ENCODE data around the gene PROM1.

The PROM1 gene

GRCh38 chr4:15992167-15992485 is 91.7 kb downstream of the PROM1 start:
- CTCF ChIA-PET: no interaction called here
- 44% methylated on average over 2 of the region's 2 CpGs for WGBS (ENCODE audit: insufficient coverage)

GRCh38 chr4:15990570-15991285 is 93.1 kb downstream of the PROM1 start:
- no peaks in the 10 kb centered on the region for H3K27me3 ChIP-seq (replicated peaks in 2 of 5; ENCODE audit: control insufficient read depth in 4 of 5, insufficient read depth in 5 of 5, low read length in 4 of 5)
- H3K4me3 ChIP-seq (ENCODE audit: control insufficient read depth in 1 of 7, extremely low read depth in 1 of 7, insufficient read depth in 4 of 7, low read depth in 2 of 7, low read length in 6 of 7): no peak overlapping the region
- peaks cover 0 to 10% (median 7%) of the 10 kb centered on the region in 4 experiments for H3K4me1 ChIP-seq (ENCODE audit: control extremely low read depth in 1 of 4, control insufficient read depth in 4 of 4, insufficient read depth in 4 of 4, low read length in 3 of 4)
- no peaks in the 10 kb centered on the region for H3K9me3 ChIP-seq (ENCODE audit: control extremely low read depth in 1 of 5, control insufficient read depth in 4 of 5, insufficient read depth in 2 of 5, low read depth in 1 of 5, low read length in 4 of 5)
- DNase-seq: no peak
- 92% methylated on average over 8 of the region's 12 CpGs for WGBS (ENCODE audit: insufficient coverage)
- H3K36me3 ChIP-seq (ENCODE audit: control insufficient read depth in 4 of 4, insufficient read depth in 4 of 4, low read length in 3 of 4): peaks cover 31 to 89% (median 70%) of the 10 kb centered on the region in 4 experiments
- no peak overlapping the region for H3K27ac ChIP-seq (ENCODE audit: insufficient read depth in 1 of 2, low read depth in 1 of 2, low read length in 2 of 2, poor library complexity in 1 of 2, severe bottlenecking in 2 of 2)
- ChIA-PET CTCF (interaction anchor here (0.6 to 2.6 kb wide), 6 partner anchors 8 to 185 kb away, joined by 3 to 12 read pairs (median 3); no protein-coding TSS in a partner anchor), POLR2A (no interaction called here)

More at GRCh38 chr4:15992167-15992485, 91.7 kb downstream of the PROM1 start:
- Histone ChIP-seq H3K36me3 (ENCODE audit: control insufficient read depth in 4 of 4, insufficient read depth in 4 of 4, low read length in 3 of 4) (peaks cover 34 to 85% (median 66%) of the 10 kb centered on the region in 4 experiments), H3K27ac (ENCODE audit: insufficient read depth in 1 of 2, low read depth in 1 of 2, low read length in 2 of 2, poor library complexity in 1 of 2, severe bottlenecking in 2 of 2) (no peak overlapping the region), H3K27me3 (replicated peaks in 2 of 5; ENCODE audit: control insufficient read depth in 4 of 5, insufficient read depth in 5 of 5, low read length in 4 of 5) (no peaks in the 10 kb centered on the region), H3K4me3 (ENCODE audit: control insufficient read depth in 1 of 7, extremely low read depth in 1 of 7, insufficient read depth in 4 of 7, low read depth in 2 of 7, low read length in 6 of 7) (no peak overlapping the region), H3K9me3 (ENCODE audit: control extremely low read depth in 1 of 5, control insufficient read depth in 4 of 5, insufficient read depth in 2 of 5, low read depth in 1 of 5, low read length in 4 of 5) (no peaks in the 10 kb centered on the region), H3K4me1 (ENCODE audit: control extremely low read depth in 1 of 4, control insufficient read depth in 4 of 4, insufficient read depth in 4 of 4, low read length in 3 of 4) (peaks cover 0 to 10% (median 7%) of the 10 kb centered on the region in 4 experiments)
- peak in 2 of 3 donors; percentile 7 to 24 for DNase-seq
- POLR2A ChIA-PET: no interaction called here

GRCh38 chr4:15989424-15989823 is 94.4 kb downstream of the PROM1 start:
- H3K36me3 ChIP-seq (ENCODE audit: control insufficient read depth in 4 of 4, insufficient read depth in 4 of 4, low read length in 3 of 4): peaks cover 26 to 88% (median 63%) of the 10 kb centered on the region in 4 experiments
- no peaks in the 10 kb centered on the region for H3K9me3 ChIP-seq (ENCODE audit: control extremely low read depth in 1 of 5, control insufficient read depth in 4 of 5, insufficient read depth in 2 of 5, low read depth in 1 of 5, low read length in 4 of 5)
- 84% methylated on average over 2 of the region's 6 CpGs for WGBS (ENCODE audit: insufficient coverage)
- DNase-seq: no peak
- POLR2A ChIA-PET: no interaction called here
- H3K27ac ChIP-seq (ENCODE audit: insufficient read depth in 1 of 2, low read depth in 1 of 2, low read length in 2 of 2, poor library complexity in 1 of 2, severe bottlenecking in 2 of 2): no peak overlapping the region
- H3K4me1 ChIP-seq (ENCODE audit: control extremely low read depth in 1 of 4, control insufficient read depth in 4 of 4, insufficient read depth in 4 of 4, low read length in 3 of 4): peaks cover 0 to 10% (median 7%) of the 10 kb centered on the region in 4 experiments
- H3K27me3 ChIP-seq (replicated peaks in 2 of 5; ENCODE audit: control insufficient read depth in 4 of 5, insufficient read depth in 5 of 5, low read length in 4 of 5): no peaks in the 10 kb centered on the region
- no peak overlapping the region for H3K4me3 ChIP-seq (ENCODE audit: control insufficient read depth in 1 of 7, extremely low read depth in 1 of 7, insufficient read depth in 4 of 7, low read depth in 2 of 7, low read length in 6 of 7)
- CTCF ChIA-PET: interaction anchor here (0.7 to 2.6 kb wide), 7 partner anchors 9 to 184 kb away, joined by 3 to 12 read pairs (median 3); no protein-coding TSS in a partner anchor

- DNase-seq: peak in 1 of 3 donors; percentile 7
- no CpG with 5 or more reads among the region's 1 CpG for WGBS (ENCODE audit: insufficient coverage)
- Histone ChIP-seq H3K36me3 (ENCODE audit: control insufficient read depth in 4 of 4, insufficient read depth in 4 of 4, low read length in 3 of 4) (peaks cover 21 to 88% (median 59%) of the 10 kb centered on the region in 4 experiments), H3K4me1 (ENCODE audit: control extremely low read depth in 1 of 4, control insufficient read depth in 4 of 4, insufficient read depth in 4 of 4, low read length in 3 of 4) (peaks cover 0 to 10% (median 7%) of the 10 kb centered on the region in 4 experiments), H3K27me3 (replicated peaks in 2 of 5; ENCODE audit: control insufficient read depth in 4 of 5, insufficient read depth in 5 of 5, low read length in 4 of 5) (no peaks in the 10 kb centered on the region), H3K9me3 (ENCODE audit: control extremely low read depth in 1 of 5, control insufficient read depth in 4 of 5, insufficient read depth in 2 of 5, low read depth in 1 of 5, low read length in 4 of 5) (no peaks in the 10 kb centered on the region), H3K27ac (ENCODE audit: insufficient read depth in 1 of 2, low read depth in 1 of 2, low read length in 2 of 2, poor library complexity in 1 of 2, severe bottlenecking in 2 of 2) (no peak overlapping the region), H3K4me3 (ENCODE audit: control insufficient read depth in 1 of 7, extremely low read depth in 1 of 7, insufficient read depth in 4 of 7, low read depth in 2 of 7, low read length in 6 of 7) (no peak overlapping the region)
- CTCF ChIA-PET: interaction anchor here (0.7 to 2.2 kb wide), 4 partner anchors 106 to 277 kb away, joined by 3 to 7 read pairs (median 3); no protein-coding TSS in a partner anchor
- POLR2A ChIA-PET: interaction anchor here (0.5 kb wide), 1 partner anchor 34 kb away, joined by 4 read pairs; no protein-coding TSS in a partner anchor
These were observed 95.6 kb downstream of the PROM1 start for GRCh38 chr4:15988222-15988621.

GRCh38 chr4:15986907-15987306 is 96.9 kb downstream of the PROM1 start:
- ChIA-PET CTCF (interaction anchor here (1.0 to 2.2 kb wide), 4 partner anchors 12 to 181 kb away, joined by 3 to 7 read pairs (median 4); no protein-coding TSS in a partner anchor), POLR2A (no interaction called here)
- Histone ChIP-seq H3K4me3 (ENCODE audit: control insufficient read depth in 1 of 7, extremely low read depth in 1 of 7, insufficient read depth in 4 of 7, low read depth in 2 of 7, low read length in 6 of 7) (no peak overlapping the region), H3K27me3 (replicated peaks in 2 of 5; ENCODE audit: control insufficient read depth in 4 of 5, insufficient read depth in 5 of 5, low read length in 4 of 5) (no peaks in the 10 kb centered on the region), H3K27ac (ENCODE audit: insufficient read depth in 1 of 2, low read depth in 1 of 2, low read length in 2 of 2, poor library complexity in 1 of 2, severe bottlenecking in 2 of 2) (no peak overlapping the region), H3K4me1 (ENCODE audit: control extremely low read depth in 1 of 4, control insufficient read depth in 4 of 4, insufficient read depth in 4 of 4, low read length in 3 of 4) (peaks cover 0 to 1% (median 0%) of the 10 kb centered on the region in 4 experiments), H3K36me3 (ENCODE audit: control insufficient read depth in 4 of 4, insufficient read depth in 4 of 4, low read length in 3 of 4) (peaks cover 23 to 94% (median 66%) of the 10 kb centered on the region in 4 experiments), H3K9me3 (ENCODE audit: control extremely low read depth in 1 of 5, control insufficient read depth in 4 of 5, insufficient read depth in 2 of 5, low read depth in 1 of 5, low read length in 4 of 5) (no peaks in the 10 kb centered on the region)
- no peak for DNase-seq
- WGBS (ENCODE audit: insufficient coverage): 65% methylated on average over 4 of the region's 5 CpGs

GRCh38 chr4:15983610-15984009 is 100.2 kb downstream of the PROM1 start:
- no peaks in the 10 kb centered on the region for H3K9me3 ChIP-seq (ENCODE audit: control extremely low read depth in 1 of 5, control insufficient read depth in 4 of 5, insufficient read depth in 2 of 5, low read depth in 1 of 5, low read length in 4 of 5)
- no peak for DNase-seq
- CTCF ChIA-PET: interaction anchor here (0.8 to 1.2 kb wide), 3 partner anchors 17 to 176 kb away, joined by 3 read pairs; no protein-coding TSS in a partner anchor
- H3K27ac ChIP-seq (ENCODE audit: insufficient read depth in 1 of 2, low read depth in 1 of 2, low read length in 2 of 2, poor library complexity in 1 of 2, severe bottlenecking in 2 of 2): no peak overlapping the region
- no peaks in the 10 kb centered on the region for H3K27me3 ChIP-seq (replicated peaks in 2 of 5; ENCODE audit: control insufficient read depth in 4 of 5, insufficient read depth in 5 of 5, low read length in 4 of 5)
- no peaks in the 10 kb centered on the region for H3K4me1 ChIP-seq (ENCODE audit: control extremely low read depth in 1 of 4, control insufficient read depth in 4 of 4, insufficient read depth in 4 of 4, low read length in 3 of 4)
- POLR2A ChIA-PET: no interaction called here
- H3K36me3 ChIP-seq (ENCODE audit: control insufficient read depth in 4 of 4, insufficient read depth in 4 of 4, low read length in 3 of 4): peaks cover 19 to 91% (median 59%) of the 10 kb centered on the region in 4 experiments
- WGBS (ENCODE audit: insufficient coverage): 100% methylated on average over 1 of the region's 2 CpGs
- H3K4me3 ChIP-seq (ENCODE audit: control insufficient read depth in 1 of 7, extremely low read depth in 1 of 7, insufficient read depth in 4 of 7, low read depth in 2 of 7, low read length in 6 of 7): no peak overlapping the region

Measured in common myeloid progenitor, CD34-positive (primary cell).